ENCODE data around the gene TRIM67.

TRIM67 gene

GRCh38 chr1:231236938-231237337 lies 75.1 kb downstream of the TRIM67 start:
- FAIRE-seq, result no peak

- FAIRE-seq, result no peak
Observed at GRCh38 chr1:231238298-231238697, 76.4 kb downstream of the TRIM67 start.

- no peak for FAIRE-seq
Observed at GRCh38 chr1:231240531-231240882, 78.6 kb downstream of the TRIM67 start.

GRCh38 chr1:231240883-231241735 lies 79.3 kb downstream of the TRIM67 start, which contains the start of gene GNPAT:
Gene GNPAT (plus strand): TSS chr1:231241212. CDS start chr1:231241379, 167 bp downstream.
- FAIRE-seq, result no peak

- FAIRE-seq, result no peak
Observed at GRCh38 chr1:231241750-231242149, 79.9 kb downstream of the TRIM67 start.

GRCh38 chr1:231242516-231243198 lies 80.8 kb downstream of the TRIM67 start:
- no peak for FAIRE-seq

- no peak for FAIRE-seq
Observed at GRCh38 chr1:231248778-231249177, 86.9 kb downstream of the TRIM67 start.

GRCh38 chr1:231252336-231252735 lies 90.5 kb downstream of the TRIM67 start:
- FAIRE-seq, result no peak

GRCh38 chr1:231260351-231260750 lies 98.5 kb downstream of the TRIM67 start:
- no peak for FAIRE-seq

- no peak for FAIRE-seq
Observed at GRCh38 chr1:231264642-231265041, 102.8 kb downstream of the TRIM67 start.

- no peak for FAIRE-seq
Observed at GRCh38 chr1:231265379-231265778, 103.5 kb downstream of the TRIM67 start.

- no peak for FAIRE-seq
Observed at GRCh38 chr1:231266811-231267322, 105.0 kb downstream of the TRIM67 start.

Data from islet of Langerhans (tissue), 1 donor.